ENCODE data around the gene ARL14EPL.

- no peak for TF ChIP-seq POLR2AphosphoS5 (IDR thresholded peaks at IDR 0.05; ENCODE audit: low read depth)
- TF ChIP-seq CTCF (conservative IDR thresholded peaks at IDR 0.05; ENCODE audit: low read depth in 2 of 2) = no peak
- TF ChIP-seq EZH2 (IDR thresholded peaks at IDR 0.05; ENCODE audit: low read depth, unreplicated experiment) = no peak
- no peak for TF ChIP-seq REST (IDR thresholded peaks at IDR 0.05; ENCODE audit: unreplicated experiment)
- TF ChIP-seq STAT1 (IDR thresholded peaks at IDR 0.05; ENCODE audit: unreplicated experiment) = no peak
- no peak for TF ChIP-seq EZH2phosphoT487 (IDR thresholded peaks at IDR 0.05; ENCODE audit: unreplicated experiment)
Measured at GRCh38 chr5:116046823-116047222, 14.6 kb downstream of the ARL14EPL start.
